ENCODE results near the gene MYO15B.

GRCh38 chr17:75622771-75623273 lies 35.2 kb downstream of the MYO15B start:
- TF ChIP-seq GATA2 (IDR thresholded peaks at IDR 0.05; ENCODE audit: low read depth, low read length) (no peak), GATA3 (IDR thresholded peaks at IDR 0.05; ENCODE audit: low read depth, low read length) (no peak)

All from SH-SY5Y (cell line).